Measurements from ENCODE around the gene HAVCR1.

Gene HAVCR1

GRCh38 chr5:156984064-156984463, 74.9 kb downstream of the HAVCR1 start:
- DNase-seq = no peak

- DNase-seq = no peak
Observed at GRCh38 chr5:156981481-156981880, 77.4 kb downstream of the HAVCR1 start.
